HG03571 (cell line): ENCODE measurements around the gene UGT1A9.

Experiments
- ATAC-seq: cut with Tn5 transposase; IDR thresholded peaks from one replicate; pipeline ENCODE4 v1.9.1; 2021; ENCODE audit not compliant: unreplicated experiment

Gene UGT1A9

GRCh38 chr2:233793465-233794127, 121.9 kb downstream of the UGT1A9 start:
- ATAC-seq, result no peak

GRCh38 chr2:233794128-233794658, 122.5 kb downstream of the UGT1A9 start:
- no peak for ATAC-seq

- no peak for ATAC-seq
Observed at GRCh38 chr2:233795735-233796171, 124.1 kb downstream of the UGT1A9 start.

- no peak for ATAC-seq
Observed at GRCh38 chr2:233796254-233796653, 124.6 kb downstream of the UGT1A9 start.

- no peak for ATAC-seq
Observed at GRCh38 chr2:233798335-233799086, 126.8 kb downstream of the UGT1A9 start.

GRCh38 chr2:233799087-233799665, 127.5 kb downstream of the UGT1A9 start:
- ATAC-seq, result no peak

- ATAC-seq, result no peak
Observed at GRCh38 chr2:233799716-233800115, 128.0 kb downstream of the UGT1A9 start.

GRCh38 chr2:233800208-233800607, 128.5 kb downstream of the UGT1A9 start:
- no peak for ATAC-seq

GRCh38 chr2:233801357-233802131, 129.8 kb downstream of the UGT1A9 start:
- no peak for ATAC-seq

GRCh38 chr2:233802132-233802815, 130.6 kb downstream of the UGT1A9 start:
- no peak for ATAC-seq

GRCh38 chr2:233803292-233803911, 131.7 kb downstream of the UGT1A9 start:
- no peak for ATAC-seq

GRCh38 chr2:233803994-233804393, 132.3 kb downstream of the UGT1A9 start:
- ATAC-seq, result no peak

GRCh38 chr2:233807215-233807865, 135.6 kb downstream of the UGT1A9 start:
- ATAC-seq, result no peak

- no peak for ATAC-seq
Observed at GRCh38 chr2:233807966-233808935, 136.6 kb downstream of the UGT1A9 start.

GRCh38 chr2:233810385-233810784, 138.7 kb downstream of the UGT1A9 start:
- ATAC-seq, result no peak

- ATAC-seq, result no peak
Observed at GRCh38 chr2:233811087-233811486, 139.4 kb downstream of the UGT1A9 start.

GRCh38 chr2:233811732-233812131, 140.0 kb downstream of the UGT1A9 start:
- ATAC-seq, result no peak
